GM12891 (cell line): ENCODE data around the gene TMEM164.

ENCODE experiments used
- PAX5 ChIP-seq: IDR thresholded peaks from 2 replicates; pipeline ENCODE4 v1.6.1; 2011; ENCODE audit warnings: low read length, moderate library complexity, mild to moderate bottlenecking; ENCODE audit not compliant: insufficient read depth, severe bottlenecking
- POLR2A ChIP-seq: IDR thresholded peaks from 2 replicates; pipeline ENCODE4 v1.6.1; 2011; ENCODE audit warnings: low read depth, low read length, control low read depth
- POLR2AphosphoS5 ChIP-seq: IDR thresholded peaks from 2 replicates; pipeline ENCODE4 v1.6.1; 2011; ENCODE audit warnings: low read depth, low read length, control low read depth
- POU2F2 ChIP-seq: IDR thresholded peaks from 2 replicates; pipeline ENCODE4 v1.6.1; 2011; ENCODE audit warnings: low read depth, mild to moderate bottlenecking, control low read depth, low read length, moderate library complexity
- SPI1 ChIP-seq: IDR thresholded peaks from 2 replicates; pipeline ENCODE4 v1.6.1; 2011; ENCODE audit warnings: low read depth, low read length, control low read depth
- TAF1 ChIP-seq: IDR thresholded peaks from 2 replicates; pipeline ENCODE4 v1.6.1; 2011; ENCODE audit warnings: low read depth, low read length, control low read depth

GRCh38 chrX:110021258-110022022 is 18.5 kb downstream of the TMEM164 start:
- no peak for TF ChIP-seq TAF1
- TF ChIP-seq POLR2A = no peak
- no peak for TF ChIP-seq POLR2AphosphoS5
- TF ChIP-seq SPI1 = no peak
- no peak for TF ChIP-seq PAX5
- no peak for TF ChIP-seq POU2F2
